Measurements from ENCODE around the gene PTPRN2. TPM values are rescaled to one million over a fixed set of nuclear protein-coding genes. Genes with fewer than 3 reads are reported as not detected.

Gene PTPRN2
- total and polyA plus RNA-seq, 2 experiments from 2014 or later, result 0.28 TPM; not detected in 1

- no peaks in the 10 kb centered on the region for H3K9me3 ChIP-seq (ENCODE audit: low read depth)
Observed at GRCh38 chr7:158475679-158476052, 112.0 kb downstream of the PTPRN2 start.

GRCh38 chr7:158475036-158475678 is 112.5 kb downstream of the PTPRN2 start:
- Histone ChIP-seq H3K4me1 (ENCODE audit: low read depth) (no peaks in the 10 kb centered on the region), H3K27me3 (no peaks in the 10 kb centered on the region), H3K4me3 (no peak overlapping the region), H3K9me3 (ENCODE audit: low read depth) (no peaks in the 10 kb centered on the region), H3K36me3 (no peaks in the 10 kb centered on the region), H3K27ac (no peak overlapping the region)
- DNase-seq (ENCODE audit: low read depth in 1 of 2, low spot score in 1 of 2), result no peak
- TF ChIP-seq CTCF (IDR thresholded peaks at IDR 0.05; ENCODE audit: low read depth, low read length), result no peak

More at GRCh38 chr7:158475679-158476052, 112.0 kb downstream of the PTPRN2 start:
- Histone ChIP-seq H3K4me3 (no peak overlapping the region), H3K27ac (no peak overlapping the region), H3K36me3 (no peaks in the 10 kb centered on the region), H3K27me3 (no peaks in the 10 kb centered on the region), H3K4me1 (ENCODE audit: low read depth) (no peaks in the 10 kb centered on the region)
- no peak for TF ChIP-seq CTCF (IDR thresholded peaks at IDR 0.05; ENCODE audit: low read depth, low read length)
- no peak for DNase-seq (ENCODE audit: low read depth in 1 of 2, low spot score in 1 of 2)

- Histone ChIP-seq H3K36me3 (no peaks in the 10 kb centered on the region), H3K4me3 (no peak overlapping the region), H3K4me1 (ENCODE audit: low read depth) (no peaks in the 10 kb centered on the region), H3K27me3 (no peaks in the 10 kb centered on the region), H3K9me3 (ENCODE audit: low read depth) (no peaks in the 10 kb centered on the region), H3K27ac (no peak overlapping the region)
- no peak for DNase-seq (ENCODE audit: low read depth in 1 of 2, low spot score in 1 of 2)
- no peak for TF ChIP-seq CTCF (IDR thresholded peaks at IDR 0.05; ENCODE audit: low read depth, low read length)
Observed at GRCh38 chr7:158474488-158474887, 113.1 kb downstream of the PTPRN2 start.

GRCh38 chr7:158473946-158474345 is 113.7 kb downstream of the PTPRN2 start:
- no peak overlapping the region for H3K27ac ChIP-seq
- no peak overlapping the region for H3K4me3 ChIP-seq
- TF ChIP-seq CTCF (IDR thresholded peaks at IDR 0.05; ENCODE audit: low read depth, low read length), result no peak
- H3K36me3 ChIP-seq, result no peaks in the 10 kb centered on the region
- no peaks in the 10 kb centered on the region for H3K27me3 ChIP-seq
- no peaks in the 10 kb centered on the region for H3K4me1 ChIP-seq (ENCODE audit: low read depth)
- no peaks in the 10 kb centered on the region for H3K9me3 ChIP-seq (ENCODE audit: low read depth)
- no peak for DNase-seq (ENCODE audit: low read depth in 1 of 2, low spot score in 1 of 2)

GRCh38 chr7:158473221-158473620 is 114.4 kb downstream of the PTPRN2 start:
- no peaks in the 10 kb centered on the region for H3K27me3 ChIP-seq
- no peak for DNase-seq (ENCODE audit: low read depth in 1 of 2, low spot score in 1 of 2)
- H3K4me1 ChIP-seq (ENCODE audit: low read depth), result no peaks in the 10 kb centered on the region
- no peaks in the 10 kb centered on the region for H3K9me3 ChIP-seq (ENCODE audit: low read depth)
- no peak for TF ChIP-seq CTCF (IDR thresholded peaks at IDR 0.05; ENCODE audit: low read depth, low read length)
- H3K4me3 ChIP-seq, result no peak overlapping the region
- no peak overlapping the region for H3K27ac ChIP-seq
- no peaks in the 10 kb centered on the region for H3K36me3 ChIP-seq

Data from cardiac muscle cell (in vitro differentiated cells and primary cell).